Lower leg skin (tissue), 3 donors: ENCODE data around the gene MX1.

Experiments
- CTCF ChIP-seq, 3 donors: fragments of 450-650 bp; IDR thresholded peaks; one replicate each; pipeline ENCODE4 v1.5.1; 2016; ENCODE audit warnings: antibody characterized with exemption in 3 of 3, mild to moderate bottlenecking in 3 of 3, moderate library complexity in 2 of 3
- POLR2A ChIP-seq, 2 donors: fragments of 450-650 bp; IDR thresholded peaks; one replicate each; pipeline ENCODE4 v1.6.1; 2016 to 2017; ENCODE audit warnings: antibody characterized with exemption in 2 of 2, mild to moderate bottlenecking in 1 of 2, moderate library complexity in 1 of 2

DNA sequence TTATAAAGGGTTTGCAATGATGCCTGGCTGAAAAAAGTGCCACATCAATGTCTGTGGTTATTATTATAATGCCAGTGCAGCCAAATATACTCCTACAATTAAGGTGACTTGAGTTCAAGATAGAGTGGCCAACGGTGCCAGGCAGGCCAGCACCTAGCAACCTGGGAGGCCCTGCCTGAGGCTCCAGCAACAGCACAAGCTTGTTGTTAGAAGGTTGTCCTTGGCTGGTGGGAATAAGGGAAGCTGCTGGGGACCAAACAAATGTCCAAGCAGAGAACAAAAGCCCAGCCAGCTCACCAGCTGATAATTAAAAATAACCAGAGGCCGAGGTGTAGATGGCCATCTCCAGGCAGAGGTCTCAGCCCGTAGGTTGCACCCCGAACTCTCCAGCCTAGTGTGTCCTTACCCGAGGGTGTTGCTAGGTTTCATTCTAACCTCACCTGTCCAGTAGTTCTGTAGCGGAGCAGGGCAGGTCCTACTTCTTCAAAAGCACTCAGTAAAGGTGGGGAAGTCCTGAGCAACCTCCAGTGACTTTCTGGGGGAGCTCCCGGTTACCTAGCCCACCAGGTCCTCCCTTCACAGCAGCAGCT, 80.1 kb downstream of the MX1 start:
- no peak for TF ChIP-seq POLR2A (IDR thresholded peaks at IDR 0.05)
- no peak for TF ChIP-seq CTCF (IDR thresholded peaks at IDR 0.05)
